Prostate gland (tissue), 2 donors: ENCODE results near the gene FMC1.

Experiments
- POLR2A ChIP-seq: fragments of 450-650 bp; IDR thresholded peaks from one replicate; pipeline ENCODE4 v1.6.1; 2016; ENCODE audit warnings: antibody characterized with exemption, mild to moderate bottlenecking
- POLR2AphosphoS5 ChIP-seq: sonication (generic); formaldehyde crosslinking; IDR thresholded peaks from one replicate; pipeline ENCODE4 v1.6.1; 2017; ENCODE audit warnings: antibody characterized with exemption
- TF ChIP-seq, protein P1 (sequence below), 4 experiments: fragments of 200-600 bp in 2 of 4; fragments of 450-650 bp in 2 of 4; sonication (generic) in 2 of 4; IDR thresholded peaks; 1 replicate in 3 of 4; 2 replicates in 1 of 4; pipeline ENCODE4 v1.5.1; 2016 to 2019; ENCODE audit warnings: antibody characterized with exemption in 4 of 4, mild to moderate bottlenecking in 2 of 4, moderate library complexity in 2 of 4

DNA sequence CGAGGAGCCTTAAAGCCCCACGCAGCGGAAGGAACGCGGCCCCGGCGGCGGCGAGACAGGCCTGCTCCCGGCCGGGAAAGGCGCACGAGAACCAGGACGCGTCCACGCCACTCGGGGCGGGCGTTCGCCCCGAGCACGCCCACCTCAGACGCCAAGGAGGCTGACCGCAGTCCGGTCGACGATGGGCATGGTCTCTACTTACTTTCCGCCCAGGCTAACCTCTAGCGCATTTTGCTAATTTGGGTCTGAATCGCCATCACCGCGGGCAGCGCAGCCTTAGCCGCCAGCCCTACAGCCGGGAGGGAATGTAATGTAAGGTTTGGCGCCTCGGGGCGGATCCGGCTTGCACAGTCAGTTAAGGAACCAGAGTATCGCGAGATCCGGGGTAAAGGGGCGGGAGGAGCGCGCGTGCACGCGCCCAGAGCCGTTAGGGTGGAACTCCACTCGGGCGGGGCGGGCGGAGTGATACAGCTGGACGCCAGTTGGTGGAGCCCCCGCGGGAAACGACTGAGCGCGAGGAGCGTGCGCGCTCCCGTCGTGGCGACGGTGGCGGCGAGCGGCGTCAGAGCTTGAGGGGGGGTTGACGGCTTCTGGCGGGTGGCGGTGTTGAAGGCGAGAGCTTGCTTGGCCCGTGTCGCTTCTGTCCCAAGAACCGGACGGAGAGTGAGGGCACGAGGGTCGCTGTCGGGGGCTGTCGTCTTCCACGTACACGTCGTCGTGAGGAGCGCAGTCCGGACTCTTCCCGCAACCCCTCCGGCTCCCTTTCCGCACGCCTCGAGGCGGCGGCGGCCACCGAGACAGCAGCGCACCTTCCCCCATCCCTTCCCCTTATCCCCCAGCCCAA, 18.5 kb downstream of the FMC1 start, which contains the start of gene LUC7L2:
- TF ChIP-seq, protein P1, sequence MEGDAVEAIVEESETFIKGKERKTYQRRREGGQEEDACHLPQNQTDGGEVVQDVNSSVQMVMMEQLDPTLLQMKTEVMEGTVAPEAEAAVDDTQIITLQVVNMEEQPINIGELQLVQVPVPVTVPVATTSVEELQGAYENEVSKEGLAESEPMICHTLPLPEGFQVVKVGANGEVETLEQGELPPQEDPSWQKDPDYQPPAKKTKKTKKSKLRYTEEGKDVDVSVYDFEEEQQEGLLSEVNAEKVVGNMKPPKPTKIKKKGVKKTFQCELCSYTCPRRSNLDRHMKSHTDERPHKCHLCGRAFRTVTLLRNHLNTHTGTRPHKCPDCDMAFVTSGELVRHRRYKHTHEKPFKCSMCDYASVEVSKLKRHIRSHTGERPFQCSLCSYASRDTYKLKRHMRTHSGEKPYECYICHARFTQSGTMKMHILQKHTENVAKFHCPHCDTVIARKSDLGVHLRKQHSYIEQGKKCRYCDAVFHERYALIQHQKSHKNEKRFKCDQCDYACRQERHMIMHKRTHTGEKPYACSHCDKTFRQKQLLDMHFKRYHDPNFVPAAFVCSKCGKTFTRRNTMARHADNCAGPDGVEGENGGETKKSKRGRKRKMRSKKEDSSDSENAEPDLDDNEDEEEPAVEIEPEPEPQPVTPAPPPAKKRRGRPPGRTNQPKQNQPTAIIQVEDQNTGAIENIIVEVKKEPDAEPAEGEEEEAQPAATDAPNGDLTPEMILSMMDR (IDR thresholded peaks at IDR 0.05) = peak in 2 of 4 experiments; percentile 17 to 44
- TF ChIP-seq POLR2AphosphoS5 = peak; percentile 97
- peak; percentile 94 for TF ChIP-seq POLR2A
